DOHH2 (cell line): ENCODE measurements around the gene PRKCZ.
"Not testable (repeated sequence)": the region's sequence is repeated elsewhere in the genome, so short reads cannot be mapped to it uniquely, and the experiment has no call there.

Source experiments
- EZH2phosphoT487 ChIP-seq: fragments of 200-600 bp; sonication (generic); IDR thresholded peaks from 2 replicates; pipeline ENCODE4 v1.6.1; 2017; ENCODE audit warnings: borderline replicate concordance, mild to moderate bottlenecking, antibody characterized with exemption, low read length, moderate library complexity, mixed read lengths
- TF ChIP-seq, protein P1 (sequence below): fragments of 200-600 bp; sonication (generic); IDR thresholded peaks from one replicate; pipeline ENCODE4 v1.5.1; 2014; ENCODE audit warnings: antibody characterized with exemption, mild to moderate bottlenecking, low read depth, low read length; ENCODE audit not compliant: poor library complexity, severe bottlenecking

DNA sequence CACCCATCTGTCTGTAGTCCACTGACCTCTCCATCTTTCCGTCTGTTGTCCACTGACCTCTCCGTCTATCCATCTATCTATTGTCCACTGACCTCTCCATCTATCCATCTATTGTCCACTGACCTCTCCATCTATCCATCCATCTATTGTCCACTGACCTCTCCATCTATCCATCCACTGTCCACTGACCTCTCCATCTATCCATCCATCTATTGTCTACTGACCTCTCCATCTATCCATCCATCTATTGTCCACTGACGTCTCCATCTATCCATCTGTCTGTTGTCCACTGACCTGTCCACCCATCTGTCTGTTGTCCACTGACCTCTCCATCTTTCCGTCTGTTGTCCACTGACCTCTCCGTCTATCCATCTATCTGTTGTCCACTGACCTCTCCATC lies 97.7 kb downstream of the PRKCZ start:
- TF ChIP-seq EZH2phosphoT487 = not testable (repeated sequence)
- TF ChIP-seq, protein P1, sequence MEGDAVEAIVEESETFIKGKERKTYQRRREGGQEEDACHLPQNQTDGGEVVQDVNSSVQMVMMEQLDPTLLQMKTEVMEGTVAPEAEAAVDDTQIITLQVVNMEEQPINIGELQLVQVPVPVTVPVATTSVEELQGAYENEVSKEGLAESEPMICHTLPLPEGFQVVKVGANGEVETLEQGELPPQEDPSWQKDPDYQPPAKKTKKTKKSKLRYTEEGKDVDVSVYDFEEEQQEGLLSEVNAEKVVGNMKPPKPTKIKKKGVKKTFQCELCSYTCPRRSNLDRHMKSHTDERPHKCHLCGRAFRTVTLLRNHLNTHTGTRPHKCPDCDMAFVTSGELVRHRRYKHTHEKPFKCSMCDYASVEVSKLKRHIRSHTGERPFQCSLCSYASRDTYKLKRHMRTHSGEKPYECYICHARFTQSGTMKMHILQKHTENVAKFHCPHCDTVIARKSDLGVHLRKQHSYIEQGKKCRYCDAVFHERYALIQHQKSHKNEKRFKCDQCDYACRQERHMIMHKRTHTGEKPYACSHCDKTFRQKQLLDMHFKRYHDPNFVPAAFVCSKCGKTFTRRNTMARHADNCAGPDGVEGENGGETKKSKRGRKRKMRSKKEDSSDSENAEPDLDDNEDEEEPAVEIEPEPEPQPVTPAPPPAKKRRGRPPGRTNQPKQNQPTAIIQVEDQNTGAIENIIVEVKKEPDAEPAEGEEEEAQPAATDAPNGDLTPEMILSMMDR = not testable (repeated sequence)
